Hepatocyte (in vitro differentiated cells): ENCODE data around the gene RARRES2.

ENCODE experiments used
- EZH2 ChIP-seq: fragments of 200-600 bp; sonication (generic); IDR thresholded peaks from 2 replicates; pipeline ENCODE4 v1.6.1; 2016; ENCODE audit warnings: antibody characterized with exemption, mild to moderate bottlenecking, borderline replicate concordance
- EZH2phosphoT487 ChIP-seq: fragments of 200-600 bp; sonication (generic); IDR thresholded peaks from one replicate; pipeline ENCODE4 v1.6.1; 2018; ENCODE audit warnings: antibody characterized with exemption, mild to moderate bottlenecking, low read depth, moderate library complexity; ENCODE audit not compliant: unreplicated experiment, severe bottlenecking
- TF ChIP-seq, protein P1 (sequence below): fragments of 200-600 bp; sonication (generic); IDR thresholded peaks from 2 replicates; pipeline ENCODE4 v1.5.1; 2016; ENCODE audit warnings: antibody characterized with exemption, mild to moderate bottlenecking; ENCODE audit not compliant: poor library complexity

DNA sequence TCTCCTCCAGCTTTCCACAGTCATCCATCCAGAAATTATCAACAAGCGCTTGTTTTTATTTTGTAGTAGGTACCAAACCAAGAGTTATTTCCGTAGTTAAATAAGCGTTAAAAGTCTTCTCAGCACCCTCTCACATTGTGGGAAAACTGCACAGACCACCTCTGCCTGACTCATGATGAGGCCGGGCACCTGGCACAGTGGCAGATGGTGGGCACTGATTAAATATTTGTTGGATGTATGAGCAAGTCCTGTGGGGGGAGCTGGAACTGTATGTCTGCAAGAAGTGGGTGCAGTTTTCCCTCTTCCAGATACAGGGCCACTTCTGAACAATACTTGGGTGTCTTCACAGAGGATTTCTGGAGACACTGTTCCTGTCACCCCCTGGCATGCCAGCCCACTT, 21.9 kb upstream of the RARRES2 start:
- no peak for TF ChIP-seq EZH2phosphoT487
- TF ChIP-seq, protein P1, sequence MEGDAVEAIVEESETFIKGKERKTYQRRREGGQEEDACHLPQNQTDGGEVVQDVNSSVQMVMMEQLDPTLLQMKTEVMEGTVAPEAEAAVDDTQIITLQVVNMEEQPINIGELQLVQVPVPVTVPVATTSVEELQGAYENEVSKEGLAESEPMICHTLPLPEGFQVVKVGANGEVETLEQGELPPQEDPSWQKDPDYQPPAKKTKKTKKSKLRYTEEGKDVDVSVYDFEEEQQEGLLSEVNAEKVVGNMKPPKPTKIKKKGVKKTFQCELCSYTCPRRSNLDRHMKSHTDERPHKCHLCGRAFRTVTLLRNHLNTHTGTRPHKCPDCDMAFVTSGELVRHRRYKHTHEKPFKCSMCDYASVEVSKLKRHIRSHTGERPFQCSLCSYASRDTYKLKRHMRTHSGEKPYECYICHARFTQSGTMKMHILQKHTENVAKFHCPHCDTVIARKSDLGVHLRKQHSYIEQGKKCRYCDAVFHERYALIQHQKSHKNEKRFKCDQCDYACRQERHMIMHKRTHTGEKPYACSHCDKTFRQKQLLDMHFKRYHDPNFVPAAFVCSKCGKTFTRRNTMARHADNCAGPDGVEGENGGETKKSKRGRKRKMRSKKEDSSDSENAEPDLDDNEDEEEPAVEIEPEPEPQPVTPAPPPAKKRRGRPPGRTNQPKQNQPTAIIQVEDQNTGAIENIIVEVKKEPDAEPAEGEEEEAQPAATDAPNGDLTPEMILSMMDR = no peak
- TF ChIP-seq EZH2 = no peak
